ENCODE results near the gene AP4M1.

DNA sequence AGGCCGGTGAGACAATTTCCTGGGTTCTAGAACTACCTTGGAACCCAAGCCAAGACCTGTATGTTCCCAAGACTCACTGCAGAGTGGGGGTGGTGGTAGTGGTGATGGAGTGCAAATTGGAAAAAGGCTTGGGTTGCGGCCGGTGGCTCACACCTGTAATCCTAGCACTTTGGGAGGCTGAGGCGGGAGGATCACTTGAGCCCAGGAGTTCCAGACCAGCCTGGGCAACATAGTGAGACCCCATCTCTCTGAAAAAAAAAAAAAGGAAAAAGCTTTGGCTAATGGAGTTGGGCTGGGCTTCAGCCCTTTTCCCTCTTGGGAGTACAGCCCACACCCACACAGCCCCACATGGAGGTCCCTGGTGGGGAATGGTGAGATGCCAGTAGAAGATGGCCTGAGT is 4.1 kb downstream of the AP4M1 start:
- TF ChIP-seq, protein P1, sequence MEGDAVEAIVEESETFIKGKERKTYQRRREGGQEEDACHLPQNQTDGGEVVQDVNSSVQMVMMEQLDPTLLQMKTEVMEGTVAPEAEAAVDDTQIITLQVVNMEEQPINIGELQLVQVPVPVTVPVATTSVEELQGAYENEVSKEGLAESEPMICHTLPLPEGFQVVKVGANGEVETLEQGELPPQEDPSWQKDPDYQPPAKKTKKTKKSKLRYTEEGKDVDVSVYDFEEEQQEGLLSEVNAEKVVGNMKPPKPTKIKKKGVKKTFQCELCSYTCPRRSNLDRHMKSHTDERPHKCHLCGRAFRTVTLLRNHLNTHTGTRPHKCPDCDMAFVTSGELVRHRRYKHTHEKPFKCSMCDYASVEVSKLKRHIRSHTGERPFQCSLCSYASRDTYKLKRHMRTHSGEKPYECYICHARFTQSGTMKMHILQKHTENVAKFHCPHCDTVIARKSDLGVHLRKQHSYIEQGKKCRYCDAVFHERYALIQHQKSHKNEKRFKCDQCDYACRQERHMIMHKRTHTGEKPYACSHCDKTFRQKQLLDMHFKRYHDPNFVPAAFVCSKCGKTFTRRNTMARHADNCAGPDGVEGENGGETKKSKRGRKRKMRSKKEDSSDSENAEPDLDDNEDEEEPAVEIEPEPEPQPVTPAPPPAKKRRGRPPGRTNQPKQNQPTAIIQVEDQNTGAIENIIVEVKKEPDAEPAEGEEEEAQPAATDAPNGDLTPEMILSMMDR (conservative IDR thresholded peaks at IDR 0.05; ENCODE audit: low read depth, low read length): no peak
- TF ChIP-seq EZH2 (IDR thresholded peaks at IDR 0.05; ENCODE audit: borderline replicate concordance, low read depth, low read length, poor library complexity, severe bottlenecking): no peak
